HG03457 (cell line): ENCODE measurements around the gene UBE3B.
"Not testable (repeated sequence)": the region's sequence is repeated elsewhere in the genome, so short reads cannot be mapped to it uniquely, and the experiment has no call there.

Source experiments
- ATAC-seq: cut with Tn5 transposase; IDR thresholded peaks from one replicate; pipeline ENCODE4 v1.9.1; 2021; ENCODE audit warnings: moderate number of reproducible peaks; ENCODE audit not compliant: unreplicated experiment

UBE3B gene

DNA sequence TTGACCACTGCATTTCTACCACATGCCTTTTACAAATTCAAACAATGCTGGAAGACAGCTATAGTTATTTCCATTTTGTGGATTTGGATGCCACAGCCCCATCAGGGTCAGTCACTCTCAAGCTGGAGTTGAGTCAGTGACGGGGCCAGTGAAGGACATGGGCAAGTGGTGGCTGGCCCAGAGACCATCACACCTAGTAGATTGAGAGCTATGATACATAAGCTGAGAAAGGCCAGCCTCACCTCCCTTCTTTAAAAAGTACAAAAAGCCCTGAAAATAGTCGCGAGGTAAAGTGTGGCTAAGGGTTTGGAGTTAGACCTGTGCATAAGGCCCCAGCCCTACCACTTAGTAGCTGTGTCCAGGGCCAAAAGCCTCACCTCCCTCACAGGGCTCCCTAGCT is 4.4 kb upstream of the UBE3B start:
- ATAC-seq, result no peak

DNA sequence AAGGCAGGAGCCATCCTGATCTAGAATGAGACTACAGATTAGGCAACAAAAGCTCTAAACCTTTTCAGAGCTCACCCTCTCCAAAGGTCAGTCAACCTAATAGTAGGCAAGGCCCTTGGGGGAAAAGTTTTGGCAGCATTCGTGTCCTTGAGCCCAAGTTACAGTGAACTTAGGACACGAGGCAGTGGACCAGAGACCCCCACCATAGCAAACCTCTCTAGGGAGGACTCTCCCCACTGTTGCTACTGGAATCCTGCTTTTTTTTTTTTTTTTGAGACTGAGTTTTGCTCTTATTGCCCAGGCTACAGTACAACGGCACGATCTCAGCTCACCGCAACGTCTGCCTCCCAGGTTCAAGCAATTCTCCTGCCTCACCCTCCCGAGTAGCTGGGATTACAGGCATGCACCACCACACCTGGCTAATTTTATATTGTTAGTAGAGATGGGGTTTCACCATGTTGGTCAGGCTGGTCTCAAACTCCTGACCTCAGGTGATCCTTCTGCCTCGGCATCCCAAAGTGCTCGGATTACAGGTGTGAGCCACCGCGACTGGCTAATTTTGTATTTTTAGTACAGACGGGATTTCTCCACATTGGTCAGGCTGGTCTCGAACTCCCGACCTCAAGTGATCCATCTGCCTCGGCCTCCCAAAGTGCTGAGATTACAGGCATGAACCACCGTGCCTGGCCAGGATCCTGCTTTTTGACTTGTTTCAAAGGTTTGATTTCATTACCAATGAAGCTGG is 3.7 kb upstream of the UBE3B start:
- ATAC-seq, result not testable (repeated sequence)

DNA sequence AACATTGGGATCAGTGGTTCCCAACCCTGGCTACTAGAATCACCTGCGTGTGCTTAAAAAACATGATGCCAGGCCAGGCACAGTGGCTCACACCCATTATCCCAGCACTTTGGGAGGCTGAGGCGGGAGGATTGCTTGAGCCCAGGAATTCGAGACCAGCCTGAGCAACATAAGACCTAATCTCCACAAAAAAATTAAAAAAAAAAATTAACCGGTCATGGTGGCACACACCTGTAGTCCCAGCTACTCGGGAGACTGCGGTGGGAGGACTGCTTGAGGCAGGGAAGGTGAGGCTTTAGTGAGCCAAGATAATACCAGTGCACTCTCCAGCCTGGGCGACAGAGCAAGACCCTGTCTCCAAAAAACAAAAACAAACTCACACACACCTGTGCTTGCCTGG is 2.3 kb upstream of the UBE3B start:
- no peak for ATAC-seq

DNA sequence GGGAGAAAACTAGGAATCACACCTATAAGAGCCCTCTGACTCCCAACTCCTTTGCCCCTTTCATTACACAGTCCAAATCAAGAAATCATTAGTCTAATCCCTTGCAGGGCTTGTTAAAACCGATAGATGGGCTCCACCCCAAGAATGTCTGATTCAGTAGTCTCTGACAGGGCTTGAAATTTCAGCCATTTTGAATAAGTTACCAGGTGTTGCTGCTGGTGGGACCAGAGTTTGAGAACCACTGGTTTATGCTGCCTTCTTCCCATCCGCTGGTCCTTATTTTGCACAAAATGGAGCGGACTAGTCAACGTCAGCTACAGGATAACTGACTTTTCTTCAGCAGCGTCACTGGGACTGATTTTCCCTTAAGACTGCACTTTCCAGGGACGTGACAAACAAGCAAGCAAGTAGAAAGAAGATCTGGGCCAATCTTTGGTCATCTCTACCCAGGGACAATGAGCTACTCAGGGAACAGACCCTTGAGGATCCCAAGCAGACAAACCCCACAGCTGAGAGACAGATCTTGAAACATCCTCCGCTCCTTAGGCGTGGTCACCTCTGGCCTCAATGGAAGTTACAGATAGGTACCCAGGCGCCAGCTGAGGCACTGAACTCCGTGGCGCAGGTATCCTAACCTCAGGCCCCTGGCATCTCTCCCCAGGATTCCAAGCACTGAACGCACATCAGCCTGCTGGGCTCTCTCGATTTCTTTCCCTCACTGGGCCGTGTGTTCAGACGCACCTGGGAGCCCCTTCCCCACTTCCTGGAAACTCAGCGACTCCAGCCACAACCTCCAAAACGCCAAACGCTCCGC is 1.2 kb upstream of the UBE3B start:
- ATAC-seq, result no peak

DNA sequence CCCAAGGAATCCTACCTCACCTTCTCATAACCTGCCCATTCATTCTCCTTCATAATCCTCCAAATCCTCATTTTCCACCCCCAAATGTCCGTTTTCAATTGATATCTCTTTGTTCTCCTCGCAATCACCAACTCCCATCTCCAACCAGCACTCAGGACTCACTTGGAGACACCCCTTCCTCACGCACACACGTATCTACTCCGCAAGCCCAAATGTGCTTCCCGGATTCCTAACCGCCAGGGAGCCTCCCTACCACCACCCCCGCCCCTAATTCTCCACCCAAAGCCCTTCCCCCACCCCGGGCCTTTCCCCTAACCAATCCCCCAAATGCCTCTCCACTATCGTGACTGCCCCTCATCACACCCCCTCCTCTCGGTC is 638 bp upstream of the UBE3B start:
- ATAC-seq, result no peak

DNA sequence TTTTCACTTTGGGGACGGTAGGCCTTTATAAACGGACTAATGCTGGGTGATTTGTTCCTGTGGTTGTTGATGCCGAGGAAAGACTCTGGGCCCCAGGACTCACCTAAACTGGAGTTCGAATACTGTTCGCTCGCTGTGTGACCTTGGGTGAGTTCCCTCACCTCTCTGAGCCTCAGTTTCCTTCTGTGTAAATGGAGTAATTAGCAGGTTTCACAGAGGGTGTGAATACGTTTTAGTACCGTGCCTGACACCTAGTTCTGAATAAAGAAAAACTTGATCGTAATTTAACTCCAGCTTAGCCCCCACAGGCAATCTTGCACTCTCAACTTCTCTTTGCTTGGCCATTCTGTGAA is 505 bp downstream of the UBE3B start:
- no peak for ATAC-seq

DNA sequence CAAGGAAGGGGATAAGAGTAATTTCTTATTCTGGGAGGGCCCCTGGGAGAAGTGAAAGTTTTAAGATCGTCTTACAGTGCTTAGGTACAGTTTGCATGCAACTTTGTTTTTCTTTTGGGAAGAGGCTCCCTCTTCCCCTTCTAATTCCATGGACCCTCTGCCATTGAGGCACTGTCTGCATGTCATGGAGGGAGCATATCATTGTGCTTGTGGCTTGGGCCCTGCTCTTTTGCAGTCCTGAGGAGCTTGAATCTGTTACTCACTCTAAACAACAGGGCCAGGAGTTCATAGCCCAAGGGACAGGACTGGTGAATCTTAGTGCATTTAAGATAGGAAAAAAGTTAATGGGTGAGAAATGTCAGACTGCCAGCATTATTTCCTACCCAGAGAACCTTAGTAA is 2.3 kb downstream of the UBE3B start:
- ATAC-seq, result no peak

DNA sequence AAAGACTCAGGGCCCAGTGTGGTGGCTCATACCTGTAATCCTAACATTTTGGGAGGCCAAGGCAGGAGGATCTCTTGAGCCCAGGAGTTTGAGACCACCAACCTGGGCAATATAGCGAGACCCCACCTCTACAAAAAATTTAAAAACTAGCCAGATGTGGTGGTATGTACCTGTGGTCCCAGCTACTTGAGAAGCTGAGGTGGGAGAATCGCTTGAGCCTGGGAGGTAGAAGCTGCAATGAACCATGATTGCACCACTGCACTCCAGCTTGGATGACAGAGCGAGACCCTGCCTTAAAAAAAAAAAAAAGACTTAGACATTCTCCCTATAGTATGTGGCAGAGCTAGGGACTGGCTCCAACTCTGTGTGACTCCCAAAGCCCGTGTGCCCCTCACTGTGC is 2.9 kb downstream of the UBE3B start:
- no peak for ATAC-seq

DNA sequence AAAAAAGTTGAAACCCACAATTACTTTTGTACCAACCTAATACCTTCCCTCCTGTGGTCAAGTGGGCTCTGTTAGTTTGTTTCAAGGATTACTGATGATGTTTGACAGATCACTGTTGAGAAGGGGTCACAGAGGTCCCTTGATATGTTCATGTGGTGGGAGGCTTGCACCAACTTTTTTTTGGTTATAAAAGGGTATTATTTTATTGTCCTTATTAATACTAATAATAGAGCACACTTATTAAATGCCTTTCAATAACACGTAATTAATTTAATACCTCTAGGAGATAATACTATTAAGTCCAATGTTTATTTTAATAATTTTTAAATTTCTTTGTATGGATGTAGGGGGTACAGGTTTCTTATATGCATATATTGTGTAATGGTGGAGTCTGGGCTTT is 4.4 kb downstream of the UBE3B start:
- ATAC-seq, result no peak

DNA sequence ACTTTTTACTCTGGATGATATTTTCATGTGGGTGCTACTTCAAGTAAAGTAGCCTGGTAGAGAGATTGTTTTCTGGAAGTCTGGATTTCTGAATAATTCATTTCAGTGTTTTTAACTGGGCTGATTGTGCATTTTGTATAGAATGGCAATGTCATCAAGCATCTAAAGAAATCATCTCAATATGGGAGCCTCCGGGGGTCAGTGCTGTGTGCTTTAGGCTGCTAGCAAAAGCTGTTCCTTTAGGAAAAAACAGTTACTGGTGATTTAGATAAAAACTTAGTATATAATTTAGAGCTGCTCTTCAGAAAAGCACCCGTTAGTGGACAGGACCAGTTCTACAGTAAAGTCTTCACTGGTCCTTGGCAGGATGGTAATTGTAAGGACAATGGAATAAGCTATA is 5.1 kb downstream of the UBE3B start:
- no peak for ATAC-seq

DNA sequence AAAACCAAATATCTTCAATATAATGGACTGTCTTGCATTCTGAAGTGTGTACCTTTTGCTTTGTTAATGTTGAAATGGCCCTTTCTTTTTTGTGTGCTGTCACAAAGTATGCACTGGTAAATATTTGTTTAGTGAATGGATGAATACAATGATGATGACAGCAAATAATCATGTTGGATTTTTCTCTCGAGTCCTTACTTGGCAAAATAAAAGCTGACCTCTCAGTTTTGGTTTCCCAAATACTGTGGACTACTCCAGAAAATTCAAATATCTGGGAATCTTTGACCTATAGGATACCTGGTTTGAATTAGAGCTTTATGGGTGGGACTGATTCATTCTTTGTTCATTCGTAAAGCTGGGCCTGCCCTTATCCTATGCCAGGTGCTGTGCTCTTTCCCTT is 5.5 kb downstream of the UBE3B start:
- ATAC-seq, result no peak

DNA sequence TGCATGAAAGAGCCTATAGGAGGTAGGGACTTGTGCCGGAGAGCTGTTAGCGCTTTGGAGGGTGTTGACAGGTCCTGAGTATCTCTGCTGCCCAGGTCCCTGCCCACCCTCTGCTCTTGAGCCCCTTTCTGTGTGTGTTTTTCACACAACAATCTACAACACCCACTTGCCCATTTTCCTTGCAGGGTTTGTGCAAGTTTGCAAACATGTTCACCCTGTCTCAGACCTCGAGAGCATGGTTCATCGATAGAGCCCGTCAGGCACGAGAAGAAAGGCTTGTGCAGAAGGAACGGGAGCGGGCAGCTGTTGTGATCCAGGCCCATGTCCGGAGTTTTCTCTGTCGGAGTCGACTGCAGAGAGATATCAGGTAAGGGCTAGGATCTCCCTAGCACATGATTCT is 5.9 kb downstream of the UBE3B start:
- no peak for ATAC-seq

DNA sequence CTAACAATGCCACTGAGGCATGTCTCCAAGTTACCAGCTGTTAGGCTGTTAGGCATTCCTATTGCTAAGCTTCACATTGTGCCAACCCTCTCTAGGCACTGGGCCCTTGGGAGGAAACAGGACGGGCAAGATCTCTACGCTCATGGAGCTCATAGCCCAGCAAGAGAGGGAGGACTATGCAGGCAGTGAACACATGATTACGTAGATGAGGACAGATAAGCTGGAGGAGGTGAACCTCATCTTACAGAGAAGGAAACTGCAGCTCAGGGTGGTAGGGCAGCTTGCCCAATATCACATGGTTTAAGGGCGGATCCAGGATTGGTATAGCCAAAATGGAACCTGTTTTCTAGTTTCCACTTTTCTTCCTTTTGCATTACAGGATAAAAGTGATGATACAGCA is 7.8 kb downstream of the UBE3B start:
- no peak for ATAC-seq

DNA sequence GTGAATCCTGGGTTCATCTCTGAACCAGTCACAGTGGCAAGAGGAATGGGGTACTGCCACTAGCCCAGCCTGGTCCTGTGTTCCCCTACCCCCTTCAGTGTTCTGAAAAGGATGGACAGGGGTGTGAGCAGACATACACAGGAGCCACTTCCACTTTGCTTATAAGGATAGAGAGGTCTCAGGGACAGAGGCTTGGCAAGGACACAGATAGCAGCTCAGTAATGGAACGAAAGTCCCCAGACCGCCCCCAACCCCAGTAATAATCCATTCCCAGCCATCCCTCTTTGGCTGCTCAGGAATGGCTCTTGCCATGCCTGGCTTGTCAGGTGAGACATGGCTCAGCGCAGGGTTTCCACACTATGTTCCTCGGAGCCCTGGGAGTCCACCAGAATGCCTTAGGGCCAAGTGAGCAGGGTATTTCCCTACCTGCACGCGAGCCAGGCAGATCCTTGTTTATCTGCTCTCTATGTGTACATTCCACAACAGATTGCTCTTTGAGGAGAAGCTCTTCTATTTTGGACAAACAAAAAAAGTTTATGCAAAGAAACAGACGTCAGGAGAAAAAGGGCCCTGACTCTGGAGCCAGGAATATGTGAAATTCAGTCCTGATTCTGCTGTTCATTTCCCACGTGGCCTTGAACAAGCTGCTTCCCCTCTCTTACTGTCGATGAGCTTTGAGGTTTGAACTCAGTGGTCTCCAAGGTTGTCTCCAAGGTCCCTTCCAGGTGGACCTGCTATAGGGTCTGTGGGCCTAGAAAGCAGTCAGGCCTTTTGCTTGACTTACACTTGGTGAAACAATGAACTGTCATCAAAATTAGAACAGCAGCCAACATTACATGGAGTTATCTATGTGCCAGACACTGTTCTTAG is 10.0 kb downstream of the UBE3B start:
- ATAC-seq, result no peak

DNA sequence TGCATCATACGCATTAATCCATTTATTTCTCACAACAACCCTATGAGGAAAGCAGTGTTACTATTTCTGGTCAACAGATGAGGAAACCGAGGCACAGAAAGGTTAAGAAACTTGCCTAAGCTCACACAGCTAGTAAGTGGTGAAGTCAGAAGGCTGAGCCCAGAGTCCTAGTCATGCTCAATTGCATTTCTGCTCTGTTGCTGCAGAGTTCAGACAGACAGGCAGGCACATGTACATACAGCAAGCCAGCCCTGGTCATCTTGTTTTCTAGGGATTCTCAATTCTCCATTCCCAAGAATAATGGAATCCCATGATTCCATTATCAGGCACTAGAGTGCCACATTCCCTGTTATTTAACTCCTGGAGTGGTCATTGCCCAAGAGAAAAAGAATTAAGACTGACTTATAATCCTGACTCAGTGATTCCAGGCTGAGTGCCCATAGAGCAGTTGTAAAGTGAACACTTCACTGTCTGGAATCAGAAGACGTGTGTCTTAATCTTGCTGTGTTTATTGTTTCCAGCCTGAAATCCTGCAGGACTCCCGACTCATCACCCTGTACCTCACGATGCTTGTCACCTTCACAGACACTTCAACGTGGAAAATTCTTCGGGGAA is 10.7 kb downstream of the UBE3B start:
- ATAC-seq, result no peak

DNA sequence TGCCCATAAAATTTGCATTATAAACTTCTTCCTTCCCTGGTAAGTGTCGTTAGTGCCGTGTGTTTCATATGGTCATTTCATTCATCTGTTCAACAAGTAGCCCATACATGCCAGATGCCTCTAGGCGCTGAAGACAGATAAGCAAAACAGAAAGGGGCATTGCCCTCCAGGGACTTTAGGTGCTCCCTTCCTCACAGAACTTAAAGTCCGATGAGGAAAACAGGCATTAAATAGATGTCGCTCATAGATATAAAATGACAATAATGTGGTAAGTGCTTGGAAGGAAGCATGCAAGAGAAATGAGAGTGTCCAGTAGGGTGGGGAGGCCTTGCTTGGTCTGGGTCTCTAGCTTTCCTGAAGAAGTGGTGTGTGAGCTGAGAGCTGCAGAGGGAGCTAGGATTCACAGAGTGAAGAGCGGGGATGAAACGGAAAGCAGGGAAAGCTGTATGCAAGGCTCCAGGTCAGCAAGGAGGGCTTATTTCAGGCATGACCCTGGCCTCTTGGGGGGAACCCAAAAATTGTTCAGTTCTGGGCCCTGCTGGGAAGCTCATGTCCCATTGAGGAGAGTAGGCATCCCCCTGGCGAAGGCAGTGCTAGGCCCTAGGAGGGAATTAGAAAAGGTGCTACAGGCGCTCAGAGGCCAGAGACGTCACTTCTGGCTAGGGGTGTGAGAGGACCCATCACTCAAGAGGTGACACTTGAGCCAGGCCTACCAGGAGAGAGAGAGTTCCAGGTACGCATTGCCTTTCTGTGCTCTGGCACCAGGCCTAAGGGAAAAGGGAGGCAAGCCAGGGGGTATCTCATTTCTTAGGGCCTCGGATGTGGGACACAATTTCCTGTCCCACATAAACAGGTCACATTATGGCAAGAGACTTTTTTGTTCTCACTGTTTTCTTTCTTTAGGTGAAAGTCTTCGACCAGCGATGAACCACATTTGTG is 11.9 kb downstream of the UBE3B start:
- no peak for ATAC-seq

DNA sequence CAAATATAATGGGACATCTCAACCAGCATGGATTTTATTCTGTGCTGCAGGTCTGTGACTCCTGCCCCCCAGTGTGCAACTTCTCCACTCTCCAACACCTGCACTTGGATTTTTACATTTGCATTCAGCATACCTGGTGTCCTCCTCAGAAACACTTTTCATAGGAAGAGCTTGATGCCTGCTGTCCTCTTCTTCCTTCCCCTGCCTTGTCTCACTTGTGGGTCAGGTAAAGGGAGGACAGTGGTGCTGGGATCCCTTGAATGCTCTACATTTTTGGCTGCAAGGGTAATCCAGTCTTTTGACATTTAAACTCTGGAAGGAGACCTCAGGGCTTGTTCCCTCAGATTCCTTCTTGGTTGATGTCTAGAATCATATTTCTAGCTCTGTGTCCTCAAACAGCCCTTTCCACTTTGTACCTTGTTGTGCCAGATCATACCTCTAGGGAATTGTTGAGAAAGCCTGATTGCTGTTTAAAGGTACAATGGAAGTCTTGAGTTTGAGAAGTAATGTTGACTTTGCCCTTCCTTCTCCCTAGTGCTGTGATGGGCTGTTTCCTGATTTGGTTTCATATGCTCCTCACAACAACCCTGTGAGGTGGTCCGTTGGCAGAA is 12.6 kb downstream of the UBE3B start:
- no peak for ATAC-seq

DNA sequence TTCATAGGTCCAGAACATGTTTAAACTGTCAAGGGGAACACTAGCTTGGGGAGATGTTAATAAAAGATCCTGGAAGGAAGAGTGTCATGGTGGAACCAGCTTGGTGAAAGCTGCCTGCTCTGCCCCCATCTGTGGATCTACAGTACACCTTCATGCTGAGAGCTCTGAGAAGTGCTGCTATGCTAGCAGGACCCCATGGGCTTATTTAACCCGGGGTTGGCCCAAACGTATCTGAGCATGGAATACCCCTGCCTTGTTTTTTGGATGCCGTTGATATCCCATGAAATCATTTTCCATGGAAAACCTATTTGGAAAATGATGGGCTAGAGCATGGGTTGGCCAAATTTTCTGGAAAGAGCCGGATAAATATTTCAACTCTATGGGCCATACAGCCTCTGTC is 14.2 kb downstream of the UBE3B start:
- ATAC-seq, result no peak

DNA sequence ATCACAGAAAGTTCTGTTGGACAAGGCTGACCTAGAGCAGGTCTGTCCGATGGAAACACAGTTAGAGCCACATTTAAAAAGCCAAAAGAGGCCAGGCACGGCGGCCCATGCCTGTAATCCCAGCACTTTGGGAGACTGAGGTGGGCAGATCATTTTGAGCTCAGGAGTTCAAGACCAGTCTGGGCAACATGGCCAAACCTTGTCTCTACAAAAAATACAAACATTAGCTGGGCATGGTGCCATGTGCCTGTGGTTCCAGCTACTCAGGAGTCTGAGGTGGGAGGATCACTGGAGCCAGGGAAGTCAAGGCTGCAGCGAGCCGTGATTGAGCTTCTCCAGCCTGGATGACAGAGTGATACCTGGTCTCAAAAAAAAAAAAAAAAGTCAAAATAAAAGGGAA is 14.9 kb downstream of the UBE3B start:
- no peak for ATAC-seq

DNA sequence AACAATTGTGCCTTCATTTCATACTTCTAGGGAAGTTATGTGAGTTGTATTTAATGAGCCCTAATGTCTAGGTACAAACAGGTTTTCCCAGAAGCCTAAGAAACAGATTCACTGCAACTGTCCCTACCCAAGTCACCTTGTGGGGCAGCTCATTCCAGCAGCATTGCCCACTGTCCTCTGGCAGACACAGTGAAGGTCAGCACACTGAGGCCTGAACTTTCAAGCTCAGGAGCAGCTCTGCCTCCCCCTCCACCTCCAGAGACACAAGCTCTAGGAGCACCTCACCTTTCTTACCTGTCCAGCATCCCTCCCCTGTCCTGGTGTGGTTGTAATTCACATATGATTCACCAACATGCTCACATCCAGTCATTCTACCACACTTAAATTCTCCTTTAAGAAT is 15.7 kb downstream of the UBE3B start:
- ATAC-seq, result no peak
